GM12865 (cell line): ENCODE results near the gene PROS1.

Experiments
- DNase-seq: peaks from one replicate; pipeline ENCODE4 v3.0.0; 2010; ENCODE audit warnings: low read depth
- H3K4me3 ChIP-seq: 2 replicates; pipeline ENCODE4 v1.5.1; 2011; ENCODE audit warnings: mild to moderate bottlenecking, low read depth, low read length, control low read depth
- TF ChIP-seq, protein P1 (sequence below): IDR thresholded peaks from 2 replicates; pipeline ENCODE4 v1.5.1; 2011; ENCODE audit warnings: low read length, control low read depth, low read depth, inconsistent platforms; ENCODE audit not compliant: insufficient read depth; ENCODE audit errors: missing control alignments

PROS1 gene

GRCh38 chr3:94009608-94010007, 35.9 kb upstream of the PROS1 start:
- no peak overlapping the region for H3K4me3 ChIP-seq
- DNase-seq, result no peak
- TF ChIP-seq, protein P1, sequence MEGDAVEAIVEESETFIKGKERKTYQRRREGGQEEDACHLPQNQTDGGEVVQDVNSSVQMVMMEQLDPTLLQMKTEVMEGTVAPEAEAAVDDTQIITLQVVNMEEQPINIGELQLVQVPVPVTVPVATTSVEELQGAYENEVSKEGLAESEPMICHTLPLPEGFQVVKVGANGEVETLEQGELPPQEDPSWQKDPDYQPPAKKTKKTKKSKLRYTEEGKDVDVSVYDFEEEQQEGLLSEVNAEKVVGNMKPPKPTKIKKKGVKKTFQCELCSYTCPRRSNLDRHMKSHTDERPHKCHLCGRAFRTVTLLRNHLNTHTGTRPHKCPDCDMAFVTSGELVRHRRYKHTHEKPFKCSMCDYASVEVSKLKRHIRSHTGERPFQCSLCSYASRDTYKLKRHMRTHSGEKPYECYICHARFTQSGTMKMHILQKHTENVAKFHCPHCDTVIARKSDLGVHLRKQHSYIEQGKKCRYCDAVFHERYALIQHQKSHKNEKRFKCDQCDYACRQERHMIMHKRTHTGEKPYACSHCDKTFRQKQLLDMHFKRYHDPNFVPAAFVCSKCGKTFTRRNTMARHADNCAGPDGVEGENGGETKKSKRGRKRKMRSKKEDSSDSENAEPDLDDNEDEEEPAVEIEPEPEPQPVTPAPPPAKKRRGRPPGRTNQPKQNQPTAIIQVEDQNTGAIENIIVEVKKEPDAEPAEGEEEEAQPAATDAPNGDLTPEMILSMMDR, result no peak

DNA sequence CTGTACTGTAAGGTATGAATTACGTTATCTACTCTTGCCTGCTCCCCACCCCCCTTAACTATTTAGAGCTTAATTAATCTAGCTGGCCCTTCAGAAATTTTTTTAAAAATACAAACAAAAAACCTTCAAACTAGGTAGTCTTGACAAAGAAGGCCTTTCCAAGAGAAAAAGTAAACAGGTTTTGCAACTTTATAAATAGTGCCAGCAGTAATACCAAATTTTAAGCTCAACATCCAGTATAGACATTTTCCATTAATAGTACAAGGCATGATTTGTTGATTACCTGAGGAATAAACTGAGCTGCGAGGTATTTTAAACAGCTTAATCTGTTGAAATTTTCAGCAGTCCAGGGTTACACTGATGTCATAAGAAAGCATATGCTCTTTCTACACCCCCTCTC, 34.6 kb upstream of the PROS1 start:
- no peak overlapping the region for H3K4me3 ChIP-seq
- no peak for DNase-seq
- TF ChIP-seq, protein P1, result no peak

GRCh38 chr3:94004301-94004910, 30.7 kb upstream of the PROS1 start:
- TF ChIP-seq, protein P1, result peak; percentile 77
- peak; percentile 76 for DNase-seq
- peak overlapping the region; percentile 36; the same call in 1 of the 2 replicates for H3K4me3 ChIP-seq

DNA sequence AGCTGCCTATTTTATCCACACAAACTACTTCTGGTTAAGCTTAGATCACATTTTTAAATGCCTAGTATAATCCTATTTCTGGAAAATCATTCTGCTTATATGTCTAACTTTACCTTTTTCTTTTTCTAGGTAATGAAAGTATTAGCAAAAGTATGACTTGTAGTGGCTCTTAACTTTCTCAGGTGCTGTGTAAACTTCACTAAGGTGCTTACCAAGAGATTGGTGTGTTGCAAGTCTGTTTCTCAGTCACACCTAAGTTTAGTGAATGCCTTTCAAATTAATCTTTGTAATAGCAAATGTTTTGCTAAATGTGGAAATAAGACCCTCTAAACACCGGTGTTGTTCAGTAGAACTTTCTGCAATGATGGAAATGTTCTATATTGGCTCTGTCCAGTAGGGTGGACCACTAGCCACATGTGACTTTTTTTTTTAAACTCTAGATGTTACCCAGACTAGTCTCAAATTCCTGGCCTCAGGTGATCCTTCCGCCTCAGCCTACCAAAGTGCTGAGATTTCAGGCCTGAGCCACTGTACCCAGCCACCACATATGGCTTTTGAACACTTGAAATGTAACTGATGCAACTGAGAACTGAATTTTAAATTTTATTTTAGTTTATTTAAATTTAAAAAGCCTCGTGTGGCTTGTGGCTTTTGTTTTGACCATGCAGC, 28.3 kb upstream of the PROS1 start:
- TF ChIP-seq, protein P1, result no peak
- no peak overlapping the region for H3K4me3 ChIP-seq
- DNase-seq, result no peak

DNA sequence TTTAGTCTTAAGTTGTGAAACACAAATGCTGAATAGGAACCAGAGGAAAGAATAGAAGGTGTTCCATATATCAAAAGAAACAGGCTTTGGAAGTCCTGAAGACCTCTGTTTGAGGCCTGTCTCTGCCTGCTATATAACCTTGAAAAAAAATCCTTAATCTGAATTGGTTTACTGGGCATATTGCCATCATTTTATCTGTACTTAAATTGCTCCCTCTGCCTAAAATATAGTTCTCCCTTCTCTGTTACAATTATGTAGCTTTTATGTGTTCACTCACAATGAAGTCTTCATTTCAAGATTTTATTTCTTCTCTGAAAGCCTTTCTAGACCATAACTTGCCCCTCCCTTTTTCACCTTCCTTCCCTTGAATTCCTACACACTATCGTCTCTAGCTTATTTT, 27.5 kb upstream of the PROS1 start:
- no peak overlapping the region for H3K4me3 ChIP-seq
- DNase-seq, result no peak
- TF ChIP-seq, protein P1, result no peak

DNA sequence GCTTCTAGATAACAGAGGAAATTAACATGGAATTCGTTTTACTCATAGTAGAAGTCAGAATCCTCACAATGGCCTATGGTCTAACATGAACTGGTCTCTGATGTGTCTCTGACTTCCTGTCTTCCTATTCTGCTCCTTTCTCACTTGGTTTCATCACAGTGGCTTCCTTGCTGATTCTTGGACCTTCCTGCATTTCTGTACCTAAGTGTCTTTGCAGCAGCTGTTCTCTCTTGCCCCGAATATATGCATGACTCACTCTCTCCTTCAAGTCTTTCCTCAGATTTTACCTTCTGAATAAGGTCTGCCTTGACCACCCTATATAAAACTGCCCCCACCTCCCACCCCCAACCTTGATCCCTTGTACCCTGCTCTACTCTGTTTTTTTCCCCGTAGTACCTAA, 20.4 kb upstream of the PROS1 start:
- no peak for DNase-seq
- no peak overlapping the region for H3K4me3 ChIP-seq
- TF ChIP-seq, protein P1, result no peak

DNA sequence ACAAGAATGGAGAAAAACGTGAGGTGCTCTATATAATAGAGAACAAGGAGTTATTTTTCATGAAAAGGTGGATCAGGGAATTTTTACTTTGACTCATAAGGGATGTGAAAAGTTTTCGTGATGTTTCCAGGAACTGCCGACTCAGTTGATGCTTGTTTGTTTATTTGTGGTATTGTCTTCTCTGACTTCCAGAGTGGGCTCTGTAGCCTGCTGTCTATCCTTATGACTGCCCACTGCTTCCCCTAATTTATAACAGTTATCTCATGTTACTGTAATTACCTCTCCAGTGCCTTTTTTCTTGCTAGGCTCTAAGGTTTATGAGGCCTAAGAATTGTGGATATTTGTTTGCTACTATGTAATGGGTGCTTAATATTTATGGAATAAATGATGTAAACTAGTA, 18.5 kb upstream of the PROS1 start:
- TF ChIP-seq, protein P1, result no peak
- H3K4me3 ChIP-seq, result no peak overlapping the region
- no peak for DNase-seq
